H9 (cell line): Measurements from ENCODE around the gene INSR. TPM values are rescaled to one million over a fixed set of nuclear protein-coding genes. Genes with fewer than 3 reads are reported as not detected.

Source experiments
- DNase-seq: peaks from one replicate; pipeline ENCODE4 v3.0.0-alpha.2; 2017
- H2AFZ ChIP-seq: one replicate; pipeline ENCODE4 v1.6.1; 2013; ENCODE audit warnings: mild to moderate bottlenecking, low read length, control low read depth, moderate library complexity
- H2AK5ac ChIP-seq: 2 replicates; pipeline ENCODE4 v1.6.1; 2013; ENCODE audit warnings: low read length, control low read depth, mixed read lengths; ENCODE audit not compliant: insufficient read length
- H2BK120ac ChIP-seq: one replicate; pipeline ENCODE4 v1.6.1; 2013; ENCODE audit warnings: low read depth, mild to moderate bottlenecking, low read length, control low read depth, inconsistent platforms; ENCODE audit not compliant: poor library complexity, severe bottlenecking
- H2BK12ac ChIP-seq: 2 replicates; pipeline ENCODE4 v1.6.1; 2013; ENCODE audit warnings: low read length, control low read depth, mixed read lengths, low read depth; ENCODE audit not compliant: insufficient read length
- H2BK15ac ChIP-seq: 2 replicates; pipeline ENCODE4 v1.6.1; 2013; ENCODE audit warnings: low read depth, low read length, control low read depth
- H2BK20ac ChIP-seq: one replicate; pipeline ENCODE4 v1.6.1; 2013; ENCODE audit warnings: low read depth, mild to moderate bottlenecking, low read length, control low read depth, inconsistent platforms; ENCODE audit not compliant: poor library complexity, severe bottlenecking
- H2BK5ac ChIP-seq: 2 replicates; pipeline ENCODE4 v1.6.1; 2013; ENCODE audit warnings: low read length, control low read depth, mixed read lengths; ENCODE audit not compliant: insufficient read length
- H3K14ac ChIP-seq: 2 replicates; pipeline ENCODE4 v1.6.1; 2013; ENCODE audit warnings: low read length, control low read depth; ENCODE audit not compliant: insufficient read depth
- H3K18ac ChIP-seq: 2 replicates; pipeline ENCODE4 v1.6.1; 2013; ENCODE audit warnings: low read depth, mild to moderate bottlenecking, mixed read lengths, low read length, control low read depth; ENCODE audit not compliant: insufficient read length
- H3K23ac ChIP-seq: 2 replicates; pipeline ENCODE4 v1.6.1; 2013; ENCODE audit warnings: low read length, control low read depth, mixed read lengths, low read depth; ENCODE audit not compliant: insufficient read length
- H3K23me2 ChIP-seq: 2 replicates; pipeline ENCODE4 v1.6.1; 2013; ENCODE audit warnings: low read depth, mild to moderate bottlenecking, mixed read lengths, low read length, control low read depth; ENCODE audit not compliant: insufficient read length, poor library complexity, severe bottlenecking
- H3K27ac ChIP-seq: 2 replicates; pipeline ENCODE4 v1.5.1; 2013; ENCODE audit warnings: low read length, control low read depth, mixed read lengths, low read depth; ENCODE audit not compliant: insufficient read length
- H3K27me3 ChIP-seq: 2 replicates; pipeline ENCODE4 v1.6.1; 2013; ENCODE audit warnings: low read length, control low read depth, inconsistent platforms; ENCODE audit not compliant: insufficient read depth
- H3K4ac ChIP-seq: 2 replicates; pipeline ENCODE4 v1.6.1; 2013; ENCODE audit warnings: low read depth, mild to moderate bottlenecking, control low read depth, inconsistent platforms, low read length, moderate library complexity
- H3K4me1 ChIP-seq: 2 replicates; pipeline ENCODE4 v1.6.1; 2013; ENCODE audit warnings: low read length, control low read depth, inconsistent platforms; ENCODE audit not compliant: insufficient read depth
- H3K4me2 ChIP-seq: 2 replicates; pipeline ENCODE4 v1.6.1; 2013; ENCODE audit warnings: low read length, control low read depth, mixed read lengths; ENCODE audit not compliant: insufficient read length, insufficient read depth
- H3K56ac ChIP-seq: 2 replicates; pipeline ENCODE4 v1.6.1; 2013; ENCODE audit warnings: low read depth, mild to moderate bottlenecking, mixed read lengths, low read length, control low read depth; ENCODE audit not compliant: insufficient read length
- H3K79me1 ChIP-seq: 2 replicates; pipeline ENCODE4 v1.6.1; 2013; ENCODE audit warnings: low read depth, mild to moderate bottlenecking, moderate library complexity, low read length, control low read depth, inconsistent platforms; ENCODE audit not compliant: insufficient read depth, poor library complexity, severe bottlenecking
- H3K79me2 ChIP-seq: 2 replicates; pipeline ENCODE4 v1.6.1; 2013; ENCODE audit warnings: low read length, control low read depth, inconsistent platforms; ENCODE audit not compliant: insufficient read depth
- H3K9ac ChIP-seq: 2 replicates; pipeline ENCODE4 v1.6.1; 2013; ENCODE audit warnings: low read length, control low read depth, mixed read lengths; ENCODE audit not compliant: insufficient read length; ENCODE audit errors: extremely low read depth
- H3K9me3 ChIP-seq: one replicate; pipeline ENCODE4 v1.6.1; 2013; ENCODE audit warnings: low read depth, low read length, inconsistent platforms; ENCODE audit not compliant: control insufficient read depth
- H3T11ph ChIP-seq: one replicate; pipeline ENCODE4 v1.6.1; 2013; ENCODE audit warnings: mild to moderate bottlenecking, low read length, control low read depth, inconsistent platforms
- H4K20me1 ChIP-seq: one replicate; pipeline ENCODE4 v1.6.1; 2013; ENCODE audit not compliant: control insufficient read depth, insufficient read length, insufficient read depth
- H4K5ac ChIP-seq: 2 replicates; pipeline ENCODE4 v1.6.1; 2013; ENCODE audit warnings: low read depth, mild to moderate bottlenecking, mixed read lengths, low read length, control low read depth; ENCODE audit not compliant: insufficient read length
- H4K8ac ChIP-seq: replicated peaks from 2 replicates; pipeline ENCODE4 v1.6.1; 2013; ENCODE audit warnings: low read length, control low read depth, mixed read lengths, low read depth; ENCODE audit not compliant: insufficient read length
- H4K91ac ChIP-seq: 2 replicates; pipeline ENCODE4 v1.6.1; 2013; ENCODE audit warnings: low read depth, mild to moderate bottlenecking, moderate library complexity, mixed read lengths, low read length, control low read depth; ENCODE audit not compliant: insufficient read length
- H3K27ac Mint-ChIP-seq, 3 experiments: 2 replicates in 2 of 3; 3 replicates in 1 of 3; pipeline ENCODE4 v1.8.0; 2020 to 2021; ENCODE audit warnings: mixed read lengths in 3 of 3, mild to moderate bottlenecking in 1 of 3, moderate library complexity in 1 of 3
- H3K27me3 Mint-ChIP-seq: 2 replicates; pipeline ENCODE4 v1.8.0; 2021; ENCODE audit warnings: low read depth, mild to moderate bottlenecking, moderate library complexity, mixed read lengths
- H3K36me3 Mint-ChIP-seq, 3 experiments: 2 replicates in 2 of 3; 3 replicates in 1 of 3; pipeline ENCODE4 v1.8.0; 2020 to 2021; ENCODE audit warnings: low read depth in 3 of 3, mixed read lengths in 3 of 3; ENCODE audit not compliant: insufficient read depth in 1 of 3
- H3K4me1 Mint-ChIP-seq, 2 experiments: 2 replicates each; pipeline ENCODE4 v1.8.0; 2020; ENCODE audit warnings: mixed read lengths in 2 of 2
- H3K4me3 Mint-ChIP-seq, 2 experiments: 2 replicates in 1 of 2; 3 replicates in 1 of 2; pipeline ENCODE4 v1.8.0; 2020 to 2021; ENCODE audit warnings: mild to moderate bottlenecking in 2 of 2, mixed read lengths in 2 of 2, moderate library complexity in 1 of 2
- H3K9me3 Mint-ChIP-seq, 2 experiments: 2 replicates in 1 of 2; 3 replicates in 1 of 2; pipeline ENCODE4 v1.8.0; 2020; ENCODE audit warnings: mild to moderate bottlenecking in 2 of 2, mixed read lengths in 2 of 2, moderate library complexity in 1 of 2
- WGBS: extraction: QIAGEN DNeasy Blood & Tissue Kit; methylation state at CpG from one replicate; pipeline ENCODE4 v1.1.7; 2013; ENCODE audit warnings: missing lambda C conversion rate, low lambda C conversion rate, mixed read lengths; ENCODE audit not compliant: insufficient read length; ENCODE audit errors: extremely low coverage; 5-methylcytosine and 5-hydroxymethylcytosine counted together
- total RNA-seq: library from RNA; stranded (reverse); gene quantifications from 2 replicates; pipeline ENCODE4 v1.2.1, GENCODE V29; 2021
- TF ChIP-seq, protein P1 (sequence below): fragments of 200-600 bp; sonication (generic); conservative IDR thresholded peaks from 3 replicates; pipeline ENCODE4 v1.8.0; 2021; ENCODE audit warnings: antibody characterized with exemption, mild to moderate bottlenecking

The INSR gene
- total RNA-seq, 1 experiment from 2014 or later, result 39.8 TPM

- Histone ChIP-seq H4K20me1 (no peaks in the 10 kb centered on the region), H3K23ac (no peak overlapping the region), H3K27ac (no peak overlapping the region), H3K9ac (no peak overlapping the region), H3K23me2 (no peaks in the 10 kb centered on the region), H3K4ac (no peak overlapping the region), H3K4me2 (no peak overlapping the region), H3K79me2 (no peaks in the 10 kb centered on the region), H3K4me1 (no peaks in the 10 kb centered on the region; the same call in 1 of the 2 replicates), H3T11ph (no peak overlapping the region), H3K56ac (no peak overlapping the region), H2AK5ac (no peak overlapping the region), H3K79me1 (no peaks in the 10 kb centered on the region), H2BK120ac (no peak overlapping the region), H4K8ac (no peak overlapping the region), H2AFZ (no peak overlapping the region), H4K5ac (no peak overlapping the region), H3K27me3 (no peaks in the 10 kb centered on the region), H4K91ac (no peak overlapping the region), H3K9me3 (no peaks in the 10 kb centered on the region), H3K14ac (no peak overlapping the region), H2BK20ac (no peak overlapping the region), H2BK12ac (no peak overlapping the region), H2BK5ac (no peak overlapping the region), H2BK15ac (no peak overlapping the region), H3K18ac (no peak overlapping the region)
- Mint-ChIP-seq H3K27ac (no peak overlapping the region), H3K9me3 (peaks cover 2 to 6% of the 10 kb centered on the region in 2 experiments; a peak in 2 of 5 replicates), H3K36me3 (peaks cover 21 to 58% (median 49%) of the 10 kb centered on the region in 3 experiments), H3K4me1 (no peaks in the 10 kb centered on the region), H3K27me3 (no peaks in the 10 kb centered on the region), H3K4me3 (no peak overlapping the region)
- no CpG with 5 or more reads among the region's 1 CpG for WGBS
- no peak for DNase-seq
- TF ChIP-seq, protein P1, sequence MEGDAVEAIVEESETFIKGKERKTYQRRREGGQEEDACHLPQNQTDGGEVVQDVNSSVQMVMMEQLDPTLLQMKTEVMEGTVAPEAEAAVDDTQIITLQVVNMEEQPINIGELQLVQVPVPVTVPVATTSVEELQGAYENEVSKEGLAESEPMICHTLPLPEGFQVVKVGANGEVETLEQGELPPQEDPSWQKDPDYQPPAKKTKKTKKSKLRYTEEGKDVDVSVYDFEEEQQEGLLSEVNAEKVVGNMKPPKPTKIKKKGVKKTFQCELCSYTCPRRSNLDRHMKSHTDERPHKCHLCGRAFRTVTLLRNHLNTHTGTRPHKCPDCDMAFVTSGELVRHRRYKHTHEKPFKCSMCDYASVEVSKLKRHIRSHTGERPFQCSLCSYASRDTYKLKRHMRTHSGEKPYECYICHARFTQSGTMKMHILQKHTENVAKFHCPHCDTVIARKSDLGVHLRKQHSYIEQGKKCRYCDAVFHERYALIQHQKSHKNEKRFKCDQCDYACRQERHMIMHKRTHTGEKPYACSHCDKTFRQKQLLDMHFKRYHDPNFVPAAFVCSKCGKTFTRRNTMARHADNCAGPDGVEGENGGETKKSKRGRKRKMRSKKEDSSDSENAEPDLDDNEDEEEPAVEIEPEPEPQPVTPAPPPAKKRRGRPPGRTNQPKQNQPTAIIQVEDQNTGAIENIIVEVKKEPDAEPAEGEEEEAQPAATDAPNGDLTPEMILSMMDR, result no peak
Measured at GRCh38 chr19:7139095-7139494, 155.1 kb downstream of the INSR start.
